AG09309 (cell line): ENCODE measurements around the gene PLA2G4A.

Experiments used
- DNase-seq: peaks from one replicate; pipeline ENCODE4 v3.0.0-alpha.2; 2010; ENCODE audit warnings: low read depth
- H3K4me3 ChIP-seq: 2 replicates; pipeline ENCODE4 v1.5.1; 2011; ENCODE audit warnings: mild to moderate bottlenecking, low read depth, low read length, moderate library complexity; ENCODE audit not compliant: control insufficient read depth
- CTCF ChIP-seq: IDR thresholded peaks from 2 replicates; pipeline ENCODE4 v1.5.1; 2011; ENCODE audit warnings: mild to moderate bottlenecking, low read depth, low read length, inconsistent platforms; ENCODE audit not compliant: insufficient read depth, control insufficient read depth; ENCODE audit errors: missing control alignments

The PLA2G4A gene

GRCh38 chr1:186927884-186928283 lies 99.1 kb downstream of the PLA2G4A start:
- TF ChIP-seq CTCF, result no peak
- H3K4me3 ChIP-seq, result no peak overlapping the region
- DNase-seq, result no peak

DNA sequence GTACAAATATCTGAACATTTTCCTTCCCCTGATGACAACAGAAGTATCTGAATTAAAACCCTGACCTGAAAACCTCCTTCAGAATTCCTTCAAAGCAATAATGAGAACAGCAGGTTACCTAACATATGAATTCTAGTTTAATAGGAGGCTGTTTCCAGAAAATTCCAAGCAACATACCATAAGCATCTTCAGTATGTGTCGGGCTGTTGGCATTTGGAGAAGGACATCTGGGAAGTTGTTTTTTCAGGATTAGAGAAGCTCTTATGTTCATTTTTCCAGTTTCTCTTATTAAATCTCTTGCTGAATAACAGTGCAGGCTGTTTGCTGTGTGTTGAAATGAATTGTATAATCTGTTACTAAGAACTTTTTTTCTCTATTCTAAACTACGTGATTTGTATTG lies 101.5 kb downstream of the PLA2G4A start:
- TF ChIP-seq CTCF, result no peak
- DNase-seq, result peak; percentile 7
- no peak overlapping the region for H3K4me3 ChIP-seq

DNA sequence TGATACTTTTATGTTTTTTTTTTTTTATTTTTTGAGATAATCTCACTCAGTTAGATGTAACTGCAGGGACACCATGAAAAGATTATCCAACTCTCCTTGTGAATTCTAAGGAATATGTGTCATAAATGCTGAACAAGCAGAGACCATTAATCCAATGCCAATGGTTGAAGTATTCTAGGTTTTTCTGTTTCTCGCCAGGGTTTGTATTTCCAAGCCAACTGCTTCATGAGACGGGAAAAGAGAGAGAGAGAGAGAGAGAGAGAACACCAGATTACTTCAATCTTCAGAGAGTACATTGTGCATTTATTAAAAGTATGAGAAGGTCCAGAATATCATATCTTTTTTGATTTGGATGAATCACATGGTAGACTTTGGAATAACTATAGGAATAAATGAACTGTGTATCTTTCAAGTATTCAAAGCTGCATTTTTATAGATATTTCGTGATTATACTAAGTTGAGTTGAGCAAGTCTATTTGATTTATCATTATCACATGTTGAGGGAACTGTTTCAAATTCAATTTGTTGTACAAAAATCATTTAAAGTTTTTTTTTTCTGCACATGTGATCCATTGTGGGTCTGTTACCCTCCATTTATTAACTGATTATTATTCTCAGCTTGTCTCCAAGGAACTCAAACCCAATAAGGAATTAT lies 108.4 kb downstream of the PLA2G4A start:
- no peak for TF ChIP-seq CTCF
- DNase-seq, result no peak
- no peak overlapping the region for H3K4me3 ChIP-seq

DNA sequence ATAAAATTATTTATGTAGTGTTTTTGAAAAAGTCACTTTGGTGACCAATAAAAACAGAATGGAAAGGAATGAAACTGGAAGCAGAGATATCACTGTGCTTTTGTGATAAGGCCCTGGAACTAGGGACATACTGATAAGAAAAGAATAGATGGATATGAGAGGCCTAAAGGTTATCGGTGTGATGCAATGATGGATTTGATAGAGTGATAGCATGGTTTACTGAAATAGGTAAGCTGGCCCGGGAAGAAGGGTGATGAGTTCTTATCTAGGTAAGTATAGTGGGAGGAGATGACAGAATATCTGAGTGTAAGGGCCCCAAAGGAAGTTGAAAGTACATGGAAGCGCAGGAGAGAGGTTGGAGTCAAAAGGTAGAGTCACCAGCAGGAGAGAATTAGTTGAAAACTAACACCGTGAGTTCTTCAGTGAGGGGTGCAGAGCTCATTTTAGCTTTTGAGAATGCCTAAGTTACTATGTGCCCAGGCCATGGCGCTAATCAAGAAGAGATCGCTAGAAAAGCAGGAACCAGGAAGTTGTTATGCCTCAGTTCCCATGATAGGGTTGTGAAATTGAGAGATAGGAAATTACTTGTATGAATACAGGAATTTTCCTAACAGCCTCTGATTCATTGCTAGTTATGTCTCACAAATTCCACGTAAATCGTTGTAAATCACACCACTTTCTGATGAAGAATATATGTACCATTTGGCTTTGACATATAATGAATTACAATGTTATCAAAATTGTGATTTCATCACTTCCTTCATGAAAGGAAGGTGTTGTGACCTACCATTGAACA lies 115.3 kb downstream of the PLA2G4A start:
- no peak for TF ChIP-seq CTCF
- no peak for DNase-seq
- H3K4me3 ChIP-seq, result no peak overlapping the region

DNA sequence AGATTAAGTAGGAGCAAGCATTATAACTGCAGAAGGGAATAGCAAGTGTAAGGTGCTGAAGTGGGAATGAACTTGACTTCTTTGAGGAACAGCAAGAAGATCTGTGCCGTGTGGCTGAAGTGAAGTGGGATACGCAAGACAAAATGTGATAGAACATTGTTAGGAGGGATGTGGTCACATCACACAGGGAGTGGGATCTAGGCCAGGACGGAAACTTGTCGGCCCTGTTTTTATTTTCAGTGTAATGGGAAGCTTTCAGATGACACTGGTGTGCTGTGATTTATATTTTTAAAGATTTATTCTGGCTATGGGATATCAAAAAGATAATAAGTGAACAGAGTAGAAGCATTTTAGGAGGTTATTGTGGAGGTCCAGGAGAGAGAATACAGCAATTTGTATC lies 116.4 kb downstream of the PLA2G4A start:
- no peak overlapping the region for H3K4me3 ChIP-seq
- no peak for TF ChIP-seq CTCF
- no peak for DNase-seq

- no peak for DNase-seq
- no peak overlapping the region for H3K4me3 ChIP-seq
- no peak for TF ChIP-seq CTCF
Measured at GRCh38 chr1:186948535-186948934, 119.8 kb downstream of the PLA2G4A start.
